GM18519 (cell line): ENCODE data around the gene ATP1B2.
"Not testable (repeated sequence)": the region's sequence is repeated elsewhere in the genome, so short reads cannot be mapped to it uniquely, and the experiment has no call there.

Experiments used
- ATAC-seq: cut with Tn5 transposase; IDR thresholded peaks from one replicate; pipeline ENCODE4 v1.9.1; 2021; ENCODE audit warnings: mild to moderate bottlenecking, moderate library complexity; ENCODE audit not compliant: unreplicated experiment, low FRiP score

Gene ATP1B2, protein sequence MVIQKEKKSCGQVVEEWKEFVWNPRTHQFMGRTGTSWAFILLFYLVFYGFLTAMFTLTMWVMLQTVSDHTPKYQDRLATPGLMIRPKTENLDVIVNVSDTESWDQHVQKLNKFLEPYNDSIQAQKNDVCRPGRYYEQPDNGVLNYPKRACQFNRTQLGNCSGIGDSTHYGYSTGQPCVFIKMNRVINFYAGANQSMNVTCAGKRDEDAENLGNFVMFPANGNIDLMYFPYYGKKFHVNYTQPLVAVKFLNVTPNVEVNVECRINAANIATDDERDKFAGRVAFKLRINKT

DNA sequence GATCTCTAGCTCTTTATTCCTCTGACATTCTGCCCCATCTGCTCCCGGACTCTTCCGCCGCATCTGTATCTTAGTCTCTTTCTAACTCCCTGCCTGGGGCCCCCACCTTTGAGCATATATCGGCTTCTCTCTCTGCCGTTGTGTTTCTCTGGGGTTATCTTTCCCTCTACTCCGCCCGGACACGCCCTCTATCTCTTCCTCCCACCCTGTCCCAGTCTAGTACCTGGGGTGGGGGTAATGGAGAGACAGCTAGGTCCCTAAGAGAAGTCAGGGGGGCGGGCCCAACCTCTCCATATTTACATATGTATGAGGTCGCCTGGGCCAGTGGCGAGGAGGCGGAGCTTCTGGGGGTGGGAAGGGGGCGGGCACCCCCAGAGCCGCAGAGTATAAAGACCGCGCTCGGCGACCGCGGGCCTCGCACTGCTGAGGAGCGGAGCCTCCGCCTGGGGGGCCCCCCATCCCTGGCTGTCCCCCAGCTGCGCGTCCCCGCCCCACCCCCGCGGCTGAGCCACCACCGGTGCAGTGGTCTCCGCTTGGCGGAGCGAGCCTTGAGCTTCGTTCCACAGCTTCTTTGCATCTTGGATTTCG lies at the start of gene ATP1B2:
Gene ATP1B2, plus strand, starts transcription at position 418 of the 588 bp plus-strand sequence. CDS start 593 bp downstream, outside the sequence.
- ATAC-seq: no peak

GRCh38 chr17:7606280-7606679 lies 44.4 kb upstream of the ATP1B2 start:
- no peak for ATAC-seq

DNA sequence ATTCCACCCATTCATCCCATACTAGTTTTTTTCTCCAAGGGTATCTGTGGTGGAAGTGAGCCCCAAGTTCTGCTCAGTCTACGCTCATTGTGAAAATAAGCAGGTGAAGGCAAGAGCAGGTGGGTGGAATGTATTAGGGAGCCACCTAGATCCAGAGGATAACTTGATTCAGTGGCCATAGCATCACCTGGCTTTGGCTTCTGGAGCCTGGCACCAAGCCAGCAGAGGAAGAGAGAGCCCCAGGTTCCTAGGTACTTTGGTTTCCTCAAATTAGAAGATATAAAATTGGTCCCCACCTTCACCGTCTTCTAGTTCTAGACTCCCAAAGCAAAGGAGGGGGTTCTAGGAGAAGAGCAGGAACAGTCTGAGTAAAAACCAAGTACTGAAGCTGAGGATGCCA lies 40.1 kb upstream of the ATP1B2 start:
- no peak for ATAC-seq

DNA sequence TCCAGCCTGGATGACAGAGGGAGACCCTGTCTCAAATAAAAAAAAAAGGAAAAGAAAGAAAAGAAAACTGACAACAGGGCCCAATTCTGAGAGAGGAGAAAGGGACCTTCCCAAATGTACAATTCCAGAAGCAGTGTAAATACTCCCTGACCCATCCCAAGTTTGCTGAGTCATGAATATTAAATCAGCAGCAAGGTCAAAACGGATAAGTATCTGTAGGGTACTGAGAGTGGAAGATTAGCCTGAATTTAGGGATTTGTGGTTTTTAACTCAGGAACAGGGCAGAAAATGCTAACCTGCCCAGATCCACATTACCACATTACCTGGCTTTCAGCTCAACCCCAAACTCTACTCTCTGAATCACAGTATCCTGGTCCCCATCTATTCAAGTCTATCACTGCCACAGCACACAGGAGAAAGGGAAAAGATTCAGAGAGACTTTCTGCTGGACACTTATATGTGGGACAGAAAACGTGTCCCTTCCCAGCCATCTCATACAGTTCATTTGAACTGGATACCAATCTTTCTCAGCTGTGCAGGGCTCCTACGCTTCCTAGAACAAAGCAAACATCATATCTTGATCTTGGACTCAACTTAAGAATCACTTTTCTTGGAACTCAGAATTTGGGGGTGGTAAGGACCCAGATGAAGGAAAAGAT lies 39.0 kb upstream of the ATP1B2 start:
- ATAC-seq: no peak

GRCh38 chr17:7612294-7612640 lies 38.5 kb upstream of the ATP1B2 start:
- no peak for ATAC-seq

GRCh38 chr17:7613769-7614424 lies 36.8 kb upstream of the ATP1B2 start:
- ATAC-seq: no peak

DNA sequence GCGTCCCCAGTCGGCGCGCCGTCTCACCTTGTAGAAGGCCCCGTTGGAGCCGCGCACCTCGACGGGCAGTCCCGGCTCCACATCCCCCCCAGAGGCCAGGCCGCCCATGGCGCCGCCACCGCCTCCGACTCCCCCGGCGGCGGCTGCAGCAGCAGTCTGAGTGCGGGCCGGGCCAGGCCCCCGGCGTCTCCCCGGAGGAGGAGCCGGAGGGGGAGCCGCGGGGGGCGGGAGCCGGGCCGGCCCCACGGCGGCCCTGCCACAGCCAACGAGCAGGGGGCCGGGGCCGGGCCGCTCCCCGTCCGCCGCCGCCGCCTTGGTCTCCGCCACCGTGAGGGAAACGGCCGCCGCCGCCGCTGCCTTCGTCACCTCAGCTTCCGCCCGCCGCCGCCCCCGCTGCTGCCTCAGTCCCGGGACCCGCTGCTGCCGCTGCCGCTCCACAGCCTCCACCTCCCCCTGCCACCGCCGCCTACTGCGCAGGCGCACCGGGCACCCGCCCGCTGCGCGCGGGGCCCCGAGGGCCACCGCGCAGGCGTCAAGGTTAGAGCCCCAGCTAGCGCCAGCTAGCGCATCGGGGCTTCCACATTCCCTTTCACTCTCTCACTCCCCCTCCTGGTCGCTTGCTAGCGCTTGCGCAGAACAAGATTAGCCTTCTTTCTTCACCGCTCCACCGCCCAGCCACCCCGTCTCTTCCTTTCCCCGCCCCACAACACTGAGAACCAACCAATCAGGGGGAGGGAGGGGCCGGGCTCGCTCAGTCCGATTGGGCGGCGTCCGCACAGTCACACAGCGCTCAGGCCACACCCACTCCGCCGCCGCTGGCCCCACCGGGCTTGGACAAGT lies 36.1 kb upstream of the ATP1B2 start, which contains the start of gene FXR2:
Gene FXR2, minus strand, starts transcription at position 473 of the 840 bp plus-strand sequence. Its CDS starts 365 bp downstream, at position 108.
- ATAC-seq: peak; percentile 78

DNA sequence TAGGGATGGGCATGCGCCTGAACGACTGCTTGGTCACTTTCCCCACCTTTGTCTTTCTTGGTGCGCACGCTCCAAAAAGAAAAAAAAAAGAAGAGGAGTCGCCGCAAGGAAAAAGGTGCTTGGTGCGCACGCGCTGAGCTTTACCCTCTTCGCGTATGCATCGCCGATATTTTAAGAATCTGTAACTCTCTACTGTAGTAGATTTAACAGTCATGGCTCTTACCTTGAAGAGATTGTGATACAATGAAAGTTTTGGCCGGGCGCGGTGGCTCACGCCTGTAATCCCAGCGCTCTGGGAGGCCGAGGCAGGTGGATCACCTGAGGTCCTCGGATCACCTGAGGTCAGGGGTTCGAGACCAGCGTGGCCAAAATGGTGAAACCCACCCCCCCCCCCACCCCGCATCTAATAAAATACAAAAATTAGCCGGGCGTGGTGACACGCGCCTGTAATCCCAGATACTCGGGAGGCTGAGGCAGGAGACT lies 35.4 kb upstream of the ATP1B2 start:
- no peak for ATAC-seq

- ATAC-seq: no peak
Measured at GRCh38 chr17:7618608-7619007, 32.1 kb upstream of the ATP1B2 start.

DNA sequence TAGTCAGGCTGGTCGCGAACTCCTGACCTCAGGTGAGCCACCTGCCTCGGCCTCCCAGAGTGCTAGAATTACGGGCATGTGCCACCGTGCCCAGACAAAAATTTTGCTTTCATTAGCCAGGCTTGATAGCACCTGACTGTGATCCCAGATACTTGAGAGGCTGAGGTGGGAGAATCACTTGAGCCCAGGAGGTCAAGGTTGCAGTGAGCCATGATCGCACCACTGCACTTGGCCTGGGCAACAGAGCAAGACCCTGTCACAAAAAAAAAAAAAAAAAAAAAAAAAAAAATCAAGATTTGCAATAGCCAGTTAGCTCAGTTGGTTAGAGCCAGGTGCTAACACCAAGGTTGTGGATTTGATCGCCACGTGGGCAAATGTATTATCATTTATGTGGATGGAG lies 29.9 kb upstream of the ATP1B2 start:
- no peak for ATAC-seq

- ATAC-seq: no peak
Measured at GRCh38 chr17:7623661-7624060, 27.1 kb upstream of the ATP1B2 start.

GRCh38 chr17:7625749-7626148 lies 25.0 kb upstream of the ATP1B2 start:
- ATAC-seq: not testable (repeated sequence)

- ATAC-seq: no peak
Measured at GRCh38 chr17:7626307-7626706, 24.4 kb upstream of the ATP1B2 start.

- ATAC-seq: no peak
Measured at GRCh38 chr17:7626956-7627249, 23.8 kb upstream of the ATP1B2 start.

- no peak for ATAC-seq
Measured at GRCh38 chr17:7627250-7628121, 23.2 kb upstream of the ATP1B2 start, which contains the start of gene SAT2. SAT2 (minus strand) TSS chr17:7627821; CDS start chr17:7627635, 186 bp downstream.

GRCh38 chr17:7629939-7630571 lies 20.7 kb upstream of the ATP1B2 start, which contains the start of gene SHBG:
SHBG (plus strand) TSS chr17:7630135; CDS start chr17:7630173, 38 bp downstream.
- ATAC-seq: no peak

DNA sequence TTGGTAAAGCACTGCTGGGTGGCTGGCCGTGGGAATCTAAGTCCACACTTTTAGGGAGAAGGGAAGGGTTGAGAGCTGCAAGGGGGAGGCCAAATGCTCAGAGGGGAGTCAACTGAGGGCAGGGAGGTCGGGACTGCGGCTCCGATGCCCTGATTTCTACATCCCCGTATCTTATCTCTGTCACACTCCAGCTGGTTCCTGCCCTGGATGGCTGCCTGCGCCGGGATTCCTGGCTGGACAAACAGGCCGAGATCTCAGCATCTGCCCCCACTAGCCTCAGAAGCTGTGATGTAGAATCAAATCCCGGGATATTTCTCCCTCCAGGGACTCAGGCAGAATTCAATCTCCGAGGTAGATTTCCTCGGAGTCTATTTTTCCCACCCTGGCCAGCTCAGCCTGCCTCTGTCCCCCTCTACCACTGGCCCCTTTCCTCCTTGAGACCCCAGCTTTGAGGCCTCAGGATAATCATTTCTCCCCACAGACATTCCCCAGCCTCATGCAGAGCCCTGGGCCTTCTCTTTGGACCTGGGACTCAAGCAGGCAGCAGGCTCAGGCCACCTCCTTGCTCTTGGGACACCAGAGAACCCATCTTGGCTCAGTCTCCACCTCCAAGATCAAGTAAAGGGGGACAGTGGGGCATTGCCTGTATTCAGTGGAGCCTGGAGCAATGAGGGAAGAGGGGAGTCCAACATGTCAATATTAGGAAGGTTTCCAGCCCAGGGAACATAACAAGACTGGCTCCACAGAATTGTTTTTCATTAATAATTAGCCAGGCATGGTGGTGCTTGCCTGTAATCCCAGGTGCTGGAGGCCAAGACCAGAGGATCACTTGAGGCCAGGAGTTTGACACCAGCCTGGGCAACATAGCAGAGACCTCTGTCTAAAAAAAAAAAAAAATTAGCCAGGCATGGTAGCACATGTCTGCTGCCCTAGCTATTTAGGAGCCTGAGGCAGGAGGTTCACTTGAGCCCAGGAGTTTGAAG lies 19.0 kb upstream of the ATP1B2 start:
- no peak for ATAC-seq

DNA sequence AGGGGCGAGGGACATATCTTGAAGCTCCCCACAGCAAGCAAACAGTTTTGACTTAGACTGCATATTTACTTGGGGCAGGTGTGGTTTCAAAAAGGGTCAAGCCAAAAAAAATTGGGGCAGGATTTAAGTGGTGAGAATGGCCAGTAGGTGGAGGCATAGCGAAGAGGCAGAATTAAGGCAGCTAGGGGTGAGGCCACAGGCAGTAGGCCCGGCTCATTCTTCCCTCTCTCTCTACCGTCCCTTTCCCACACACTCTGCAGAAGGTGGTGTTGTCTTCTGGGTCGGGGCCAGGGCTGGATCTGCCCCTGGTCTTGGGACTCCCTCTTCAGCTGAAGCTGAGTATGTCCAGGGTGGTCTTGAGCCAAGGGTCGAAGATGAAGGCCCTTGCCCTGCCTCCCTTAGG lies 18.2 kb upstream of the ATP1B2 start:
- no peak for ATAC-seq
